Measurements from ENCODE around the gene ZNF385A. TPM values are rescaled to one million over a fixed set of nuclear protein-coding genes. Genes with fewer than 3 reads are reported as not detected.

Gene ZNF385A
- total and polyA plus RNA-seq, 2 of the 8 experiments (the other 6 are each of a cell fraction or from before 2014, with no cell fraction given), result 5.2 to 14.3 TPM

DNA sequence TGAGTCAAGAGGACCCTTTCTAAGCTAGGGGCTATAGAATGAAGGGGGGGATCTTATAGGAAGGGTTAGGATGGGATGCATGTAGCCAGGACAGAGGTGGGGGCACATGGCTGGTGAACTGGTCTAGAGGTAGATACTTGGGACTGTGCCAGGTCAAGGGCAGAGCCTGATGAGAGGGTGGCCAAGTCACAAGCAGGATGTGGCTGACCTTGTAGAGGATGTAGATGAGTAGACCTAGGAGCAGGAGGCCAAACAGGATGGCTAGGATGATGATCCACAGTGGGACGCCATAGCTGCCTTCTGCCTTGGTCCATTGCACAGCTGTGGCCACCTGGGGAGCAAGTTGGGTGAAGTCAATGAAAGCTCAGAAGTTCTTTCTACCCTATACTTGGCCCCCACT, 12.6 kb upstream of the ZNF385A start:
- Histone ChIP-seq H4K20me1 (replicated peaks in 1 of 2; ENCODE audit: control insufficient read depth in 1 of 2, insufficient read depth in 2 of 2, low read length in 2 of 2) (peaks cover 0 to 2% of the 10 kb centered on the region in 2 experiments), H4K5ac (ENCODE audit: insufficient read length, low read depth, low read length) (no peak overlapping the region), H3K27ac (ENCODE audit: low read depth, low read length) (no peak overlapping the region), H3K18ac (ENCODE audit: extremely low read depth, low read length) (no peak overlapping the region), H3K4ac (replicated peaks; ENCODE audit: insufficient read length, low read depth, low read length) (no peak overlapping the region), H2AK5ac (ENCODE audit: low read depth, low read length) (no peak overlapping the region), H3K4me1 (replicated peaks in 1 of 4; ENCODE audit: control insufficient read depth in 3 of 4, insufficient read depth in 4 of 4, low read length in 3 of 4) (peaks cover 0 to 12% (median 9%) of the 10 kb centered on the region in 4 experiments; a peak in 6 of 7 replicates), H3K56ac (replicated peaks; ENCODE audit: insufficient read length, low read depth, low read length) (no peak overlapping the region), H2BK120ac (replicated peaks; ENCODE audit: low read depth, low read length) (no peak overlapping the region), H3K9ac (replicated peaks in 1 of 4; ENCODE audit: extremely low read depth in 1 of 4, low read depth in 3 of 4, low read length in 3 of 4) (no peak overlapping the region), H2BK20ac (ENCODE audit: low read length) (no peak overlapping the region), H2BK15ac (ENCODE audit: low read length) (no peak overlapping the region), H2AFZ (ENCODE audit: low read length) (no peak overlapping the region), H3K36me3 (ENCODE audit: control insufficient read depth in 2 of 4, insufficient read depth in 4 of 4, low read length in 3 of 4) (peaks cover 6 to 27% (median 11%) of the 10 kb centered on the region in 4 experiments; a peak in 7 of 8 replicates), H3K4me3 (ENCODE audit: extremely low read depth in 1 of 4, insufficient read depth in 2 of 4, low read depth in 3 of 4, low read length in 4 of 4) (no peak overlapping the region), H3K79me1 (ENCODE audit: low read depth, low read length) (no peaks in the 10 kb centered on the region), H3K23ac (ENCODE audit: insufficient read length) (no peak overlapping the region), H3K14ac (ENCODE audit: insufficient read length) (no peak overlapping the region), H4K8ac (ENCODE audit: extremely low read depth, insufficient read depth, low read length) (no peak overlapping the region), H2BK12ac (ENCODE audit: low read depth, low read length) (no peak overlapping the region), H3K23me2 (ENCODE audit: low read depth, low read length) (no peaks in the 10 kb centered on the region), H3K27me3 (replicated peaks in 1 of 4; ENCODE audit: control insufficient read depth in 3 of 4, extremely low read depth in 1 of 4, insufficient read depth in 3 of 4, low read length in 3 of 4) (peaks cover 0 to 4% (median 0%) of the 10 kb centered on the region in 4 experiments; a peak in 2 of 7 replicates), H3K9me3 (ENCODE audit: insufficient read depth in 2 of 2, low read depth in 1 of 2, low read length in 1 of 2) (no peaks in the 10 kb centered on the region), H4K91ac (replicated peaks; ENCODE audit: insufficient read length, low read length) (no peak overlapping the region), H2BK5ac (ENCODE audit: low read depth, low read length) (no peak overlapping the region), H3K79me2 (ENCODE audit: control insufficient read depth in 1 of 2, insufficient read depth in 2 of 2, low read length in 2 of 2) (no peaks in the 10 kb centered on the region), H3K4me2 (ENCODE audit: insufficient read depth in 1 of 2, low read depth in 2 of 2, low read length in 2 of 2) (no peak overlapping the region)
- ChIA-PET CTCF (ENCODE audit: partially characterized antibody) (interaction anchor here (0.6 to 12.3 kb wide), 8 partner anchors 9 to 1340 kb away, joined by 3 to 742 read pairs (median 14); partner anchors contain the start of genes ITGA5 and ZNF385A), POLR2A (ENCODE audit: partially characterized antibody) (interaction anchor here (1.4 kb wide), 1 partner anchor 31 kb away, joined by 4 read pairs; no protein-coding TSS in a partner anchor)
- DNase-seq (ENCODE audit: low read depth in 1 of 2, low spot score in 2 of 2), result no peak
- WGBS, 2 experiments (ENCODE audit: extremely low coverage in 1 of 2, insufficient coverage in 1 of 2, insufficient read length in 1 of 2, insufficient replicate concordance in 2 of 2, low coverage in 1 of 2, low lambda C conversion rate in 2 of 2, missing lambda C conversion rate in 1 of 2), result 100% methylated on average over 1 of the region's 1 CpG; no CpG with 5 or more reads in 1 of the 2 experiments
- TF ChIP-seq RNF2 (IDR thresholded peaks at IDR 0.05; ENCODE audit: borderline replicate concordance, low read depth, low read length, missing control alignments, poor library complexity, severe bottlenecking) (no peak), TAF7 (optimal IDR thresholded peaks at IDR 0.05; ENCODE audit: borderline replicate concordance, low read depth, low read length) (no peak), SIX5 (IDR thresholded peaks at IDR 0.05; ENCODE audit: low read depth, low read length) (no peak), CTBP2 (IDR thresholded peaks at IDR 0.05; ENCODE audit: borderline replicate concordance, insufficient read depth, insufficient read length, low read length) (no peak)
- no peak for FAIRE-seq
